A549 (cell line): Measurements from ENCODE around the gene BRPF1. TPM values are rescaled to one million over a fixed set of nuclear protein-coding genes. Genes with fewer than 3 reads are reported as not detected.

Experiments used
- ATAC-seq, 2 experiments: fragments of 200-7000 bp in 1 of 2; fragments of >200 bp in 1 of 2; cut with Nextera tagmentation in 1 of 2; cut with Tn5 transposase in 1 of 2; 3 replicates each; pipeline versions ENCODE4 v1.8.0 to v1.9.1; 2018 to 2020; ENCODE audit warnings: mild to moderate bottlenecking in 1 of 2, moderate library complexity in 1 of 2
- CTCF ChIA-PET: fragments of 300-600 bp; sonication (Branson Sonifier 250); formaldehyde crosslinking; extraction: SDS; loops from one replicate; lab custom pipeline; 2021; ENCODE audit warnings: antibody characterized with exemption, inconsistent platforms; lab: Yijun Ruan, JAX
- POLR2A ChIA-PET: fragments of 350-600 bp; formaldehyde crosslinking; extraction: SDS; loops from one replicate; lab custom pipeline; 2021; ENCODE audit warnings: antibody characterized with exemption, inconsistent platforms; lab: Yijun Ruan, JAX
- DNase-seq, 2 experiments: peaks; one replicate each; pipeline versions ENCODE4 v3.0.0 to v3.0.0-alpha.2; 2011 to 2016; ENCODE audit warnings: low read depth in 1 of 2, low spot score in 1 of 2
- FAIRE-seq: peaks from 2 replicates; lab custom pipeline; 2011; peaks lifted over from hg19 to GRCh38; lab: Jason Lieb, UNC
- H3K27ac ChIP-seq, 2 experiments: fragments of >200 bp; sonication (Bioruptor Twin); formaldehyde crosslinking; 3 replicates each; pipeline ENCODE4 v1.5.1; 2016 to 2017
- H3K4me1 ChIP-seq: fragments of >200 bp; sonication (Bioruptor Twin); formaldehyde crosslinking; 3 replicates; pipeline ENCODE4 v1.6.1; 2016
- H3K4me2 ChIP-seq: fragments of >200 bp; sonication (Bioruptor Twin); formaldehyde crosslinking; 3 replicates; pipeline ENCODE4 v1.6.1; 2016
- H3K4me3 ChIP-seq: fragments of >200 bp; sonication (Bioruptor Twin); formaldehyde crosslinking; 3 replicates; pipeline ENCODE4 v1.5.1; 2016
- H3K9me3 ChIP-seq: fragments of >200 bp; sonication (Bioruptor Twin); formaldehyde crosslinking; 3 replicates; pipeline ENCODE4 v1.6.1; 2016
- CBX8 ChIP-seq: fragments of 200-600 bp; sonication (generic); IDR thresholded peaks from 2 replicates; pipeline ENCODE4 v1.6.1; 2016
- CHD2 ChIP-seq: fragments of 150-350 bp; IDR thresholded peaks from 2 replicates; pipeline ENCODE4 v1.6.1; 2014; ENCODE audit warnings: low read length; ENCODE audit not compliant: partially characterized antibody
- CHD4 ChIP-seq: fragments of 200-600 bp; sonication (generic); IDR thresholded peaks from 2 replicates; pipeline ENCODE4 v1.6.1; 2016; ENCODE audit warnings: antibody characterized with exemption, mild to moderate bottlenecking, borderline replicate concordance
- EHMT2 ChIP-seq: fragments of 200-600 bp; sonication (generic); IDR thresholded peaks from 2 replicates; pipeline ENCODE4 v1.6.1; 2016; ENCODE audit warnings: antibody characterized with exemption, low read depth, mild to moderate bottlenecking, moderate library complexity
- EP300 ChIP-seq, 2 experiments: fragments of >200 bp; sonication (Bioruptor Twin); formaldehyde crosslinking; IDR thresholded peaks; 2 replicates in 1 of 2; 3 replicates in 1 of 2; pipeline ENCODE4 v1.6.1; 2016 to 2017
- GATA3 ChIP-seq: IDR thresholded peaks from 2 replicates; pipeline ENCODE4 v1.6.1; 2012; ENCODE audit warnings: borderline replicate concordance
- HDAC2 ChIP-seq: fragments of 200-600 bp; sonication (generic); IDR thresholded peaks from 2 replicates; pipeline ENCODE4 v1.6.1; 2016
- HOXA7 ChIP-seq: fragments of 250-450 bp; sonication (Bioruptor Pico); IDR thresholded peaks from 2 replicates; pipeline ENCODE4 v1.5.0; 2020; ENCODE audit warnings: mild to moderate bottlenecking, moderate library complexity
- KDM1A ChIP-seq: fragments of 200-600 bp; sonication (generic); IDR thresholded peaks from 2 replicates; pipeline ENCODE4 v1.6.1; 2016; ENCODE audit warnings: low read depth, mild to moderate bottlenecking
- KDM5A ChIP-seq: fragments of 200-600 bp; sonication (generic); IDR thresholded peaks from 2 replicates; pipeline ENCODE4 v1.6.1; 2016; ENCODE audit warnings: antibody characterized with exemption, mild to moderate bottlenecking
- MAZ ChIP-seq: fragments of 150-350 bp; IDR thresholded peaks from 2 replicates; pipeline ENCODE4 v1.6.1; 2014; ENCODE audit warnings: antibody characterized with exemption, low read depth, low read length, borderline replicate concordance
- MYC ChIP-seq: IDR thresholded peaks from 2 replicates; pipeline ENCODE4 v1.6.1; 2012; ENCODE audit warnings: mild to moderate bottlenecking, inconsistent platforms, low read length, improper control_type of control experiment, borderline replicate concordance
- NR3C1 ChIP-seq: fragments of >200 bp; sonication (Bioruptor Twin); formaldehyde crosslinking; IDR thresholded peaks from 3 replicates; pipeline ENCODE4 v1.6.1; 2017
- POLR2A ChIP-seq: IDR thresholded peaks from 2 replicates; pipeline ENCODE4 v1.6.1; 2012; ENCODE audit warnings: mild to moderate bottlenecking, low read length
- RCOR1 ChIP-seq: fragments of 150-350 bp; IDR thresholded peaks from 2 replicates; pipeline ENCODE4 v1.6.1; 2014; ENCODE audit warnings: antibody characterized with exemption, low read length, low read depth
- ZFP36 ChIP-seq: fragments of 450-650 bp; IDR thresholded peaks from 2 replicates; pipeline ENCODE4 v1.6.1; 2014; ENCODE audit warnings: borderline replicate concordance; ENCODE audit not compliant: partially characterized antibody
- ZSCAN20 ChIP-seq: fragments of 250-450 bp; sonication (Bioruptor Pico); IDR thresholded peaks from 2 replicates; pipeline ENCODE4 v1.8.0; 2022; ENCODE audit warnings: mild to moderate bottlenecking, moderate library complexity
- WGBS: methylation state at CpG from one replicate; pipeline ENCODE4 v1.1.6; 2017; ENCODE audit errors: missing lambda C conversion rate; 5-methylcytosine and 5-hydroxymethylcytosine counted together
- polyA plus RNA-seq, 4 experiments: library from polyadenylated mRNA; depleted of rRNA in 3 of 4; stranded (reverse); fragments of >200 nt; fragmentation: RNase III in 1 of 4; extraction: RNeasy Plus Mini Kit Qiagen cat#74134 plus additional on column Dnase treatment in 1 of 4; gene quantifications; 2 replicates in 3 of 4; 3 replicates in 1 of 4; pipeline ENCODE4 v1.2.3, GENCODE V29; 2011 to 2017
- TF ChIP-seq, protein P1 (sequence below): IDR thresholded peaks from 2 replicates; pipeline ENCODE4 v1.6.1; 2012
- TF ChIP-seq, protein P2 (sequence below): fragments of >200 bp; sonication (Bioruptor Twin); formaldehyde crosslinking; IDR thresholded peaks from 3 replicates; pipeline ENCODE4 v1.5.1; 2016
- TF ChIP-seq, protein P3 (sequence below): IDR thresholded peaks from 2 replicates; pipeline ENCODE4 v1.6.1; 2012
- TF ChIP-seq, protein P4 (sequence below): fragments of >200 bp; sonication (Bioruptor Twin); formaldehyde crosslinking; IDR thresholded peaks from 3 replicates; pipeline ENCODE4 v1.6.1; 2016
- TF ChIP-seq, protein P5 (sequence below): fragments of 450-650 bp; IDR thresholded peaks from 2 replicates; pipeline ENCODE4 v1.6.1; 2014; ENCODE audit warnings: antibody characterized with exemption

Gene BRPF1
- polyA plus RNA-seq, 2 of the 4 experiments (the other 2 are of a cell fraction), result 8.6 to 12.4 TPM

DNA sequence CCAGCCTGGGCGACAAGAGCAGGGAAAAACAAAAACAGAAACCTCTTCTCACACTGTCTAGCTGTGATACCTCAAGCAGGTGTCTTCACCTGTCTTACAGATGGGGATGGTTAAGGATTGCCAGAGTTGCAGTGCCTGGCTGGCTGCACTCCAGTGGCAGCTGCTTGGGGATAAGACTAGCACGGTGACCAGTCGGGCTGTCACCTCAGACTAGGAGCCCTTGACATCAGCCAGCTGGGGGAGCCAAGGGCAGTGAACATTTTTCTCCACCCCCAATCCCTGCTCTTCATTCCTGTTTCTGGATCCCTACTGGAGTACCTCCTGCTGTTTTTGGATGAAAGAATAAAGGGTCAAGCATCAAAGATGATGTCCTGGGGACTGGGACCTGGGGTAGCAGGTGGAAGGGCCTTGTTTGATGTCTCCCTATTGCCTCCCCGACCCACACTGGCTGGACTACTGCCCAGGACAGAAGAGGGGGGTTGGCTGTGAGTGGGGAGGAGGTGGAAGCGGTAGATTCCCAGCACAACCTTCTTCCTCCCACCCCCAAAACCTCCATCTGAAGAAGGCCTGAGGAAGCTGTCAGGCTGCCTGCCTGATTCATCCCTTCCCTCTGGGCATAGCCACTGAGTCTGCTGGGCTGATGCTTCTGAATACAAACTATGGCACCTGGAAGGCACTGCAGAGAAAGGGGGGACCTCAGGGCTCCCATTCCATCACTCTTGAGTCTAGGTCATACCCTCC lies 34.9 kb upstream of the BRPF1 start:
- H3K27ac ChIP-seq, result no peak overlapping the region
- FAIRE-seq, result no peak

GRCh38 chr3:9697892-9698291 lies 33.6 kb upstream of the BRPF1 start:
- DNase-seq, result no peak
- no peaks in the 10 kb centered on the region for H3K4me1 ChIP-seq
- ChIA-PET CTCF (interaction anchor here (0.9 to 4.4 kb wide), 4 partner anchors 10 to 195 kb away, joined by 4 to 19 read pairs (median 7); no protein-coding TSS in a partner anchor), POLR2A (no interaction called here)
- no peak overlapping the region for H3K4me2 ChIP-seq
- no peak for TF ChIP-seq EHMT2
- TF ChIP-seq, protein P1, sequence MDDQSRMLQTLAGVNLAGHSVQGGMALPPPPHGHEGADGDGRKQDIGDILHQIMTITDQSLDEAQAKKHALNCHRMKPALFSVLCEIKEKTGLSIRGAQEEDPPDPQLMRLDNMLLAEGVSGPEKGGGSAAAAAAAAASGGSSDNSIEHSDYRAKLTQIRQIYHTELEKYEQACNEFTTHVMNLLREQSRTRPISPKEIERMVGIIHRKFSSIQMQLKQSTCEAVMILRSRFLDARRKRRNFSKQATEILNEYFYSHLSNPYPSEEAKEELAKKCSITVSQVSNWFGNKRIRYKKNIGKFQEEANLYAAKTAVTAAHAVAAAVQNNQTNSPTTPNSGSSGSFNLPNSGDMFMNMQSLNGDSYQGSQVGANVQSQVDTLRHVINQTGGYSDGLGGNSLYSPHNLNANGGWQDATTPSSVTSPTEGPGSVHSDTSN, result no peak
- TF ChIP-seq, protein P2, sequence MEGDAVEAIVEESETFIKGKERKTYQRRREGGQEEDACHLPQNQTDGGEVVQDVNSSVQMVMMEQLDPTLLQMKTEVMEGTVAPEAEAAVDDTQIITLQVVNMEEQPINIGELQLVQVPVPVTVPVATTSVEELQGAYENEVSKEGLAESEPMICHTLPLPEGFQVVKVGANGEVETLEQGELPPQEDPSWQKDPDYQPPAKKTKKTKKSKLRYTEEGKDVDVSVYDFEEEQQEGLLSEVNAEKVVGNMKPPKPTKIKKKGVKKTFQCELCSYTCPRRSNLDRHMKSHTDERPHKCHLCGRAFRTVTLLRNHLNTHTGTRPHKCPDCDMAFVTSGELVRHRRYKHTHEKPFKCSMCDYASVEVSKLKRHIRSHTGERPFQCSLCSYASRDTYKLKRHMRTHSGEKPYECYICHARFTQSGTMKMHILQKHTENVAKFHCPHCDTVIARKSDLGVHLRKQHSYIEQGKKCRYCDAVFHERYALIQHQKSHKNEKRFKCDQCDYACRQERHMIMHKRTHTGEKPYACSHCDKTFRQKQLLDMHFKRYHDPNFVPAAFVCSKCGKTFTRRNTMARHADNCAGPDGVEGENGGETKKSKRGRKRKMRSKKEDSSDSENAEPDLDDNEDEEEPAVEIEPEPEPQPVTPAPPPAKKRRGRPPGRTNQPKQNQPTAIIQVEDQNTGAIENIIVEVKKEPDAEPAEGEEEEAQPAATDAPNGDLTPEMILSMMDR, result no peak
- no peak for TF ChIP-seq ZSCAN20 (CRISPR knock-in tag)
- TF ChIP-seq, protein P3, sequence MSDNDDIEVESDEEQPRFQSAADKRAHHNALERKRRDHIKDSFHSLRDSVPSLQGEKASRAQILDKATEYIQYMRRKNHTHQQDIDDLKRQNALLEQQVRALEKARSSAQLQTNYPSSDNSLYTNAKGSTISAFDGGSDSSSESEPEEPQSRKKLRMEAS, result no peak
- TF ChIP-seq CHD4, result no peak
- TF ChIP-seq HDAC2, result no peak
- TF ChIP-seq ZFP36, result no peak
- TF ChIP-seq GATA3, result no peak
- TF ChIP-seq, protein P4, sequence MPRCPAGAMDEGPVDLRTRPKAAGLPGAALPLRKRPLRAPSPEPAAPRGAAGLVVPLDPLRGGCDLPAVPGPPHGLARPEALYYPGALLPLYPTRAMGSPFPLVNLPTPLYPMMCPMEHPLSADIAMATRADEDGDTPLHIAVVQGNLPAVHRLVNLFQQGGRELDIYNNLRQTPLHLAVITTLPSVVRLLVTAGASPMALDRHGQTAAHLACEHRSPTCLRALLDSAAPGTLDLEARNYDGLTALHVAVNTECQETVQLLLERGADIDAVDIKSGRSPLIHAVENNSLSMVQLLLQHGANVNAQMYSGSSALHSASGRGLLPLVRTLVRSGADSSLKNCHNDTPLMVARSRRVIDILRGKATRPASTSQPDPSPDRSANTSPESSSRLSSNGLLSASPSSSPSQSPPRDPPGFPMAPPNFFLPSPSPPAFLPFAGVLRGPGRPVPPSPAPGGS, result no peak
- no peak for TF ChIP-seq MAZ
- TF ChIP-seq CBX8, result no peak
- TF ChIP-seq, protein P5, sequence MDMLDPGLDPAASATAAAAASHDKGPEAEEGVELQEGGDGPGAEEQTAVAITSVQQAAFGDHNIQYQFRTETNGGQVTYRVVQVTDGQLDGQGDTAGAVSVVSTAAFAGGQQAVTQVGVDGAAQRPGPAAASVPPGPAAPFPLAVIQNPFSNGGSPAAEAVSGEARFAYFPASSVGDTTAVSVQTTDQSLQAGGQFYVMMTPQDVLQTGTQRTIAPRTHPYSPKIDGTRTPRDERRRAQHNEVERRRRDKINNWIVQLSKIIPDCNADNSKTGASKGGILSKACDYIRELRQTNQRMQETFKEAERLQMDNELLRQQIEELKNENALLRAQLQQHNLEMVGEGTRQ, result no peak
- no peaks in the 10 kb centered on the region for H3K9me3 ChIP-seq
- H3K4me3 ChIP-seq, result no peak overlapping the region
- no peak for FAIRE-seq
- 62% methylated on average over 4 of the region's 4 CpGs for WGBS
- no peak for ATAC-seq
- no peak overlapping the region for H3K27ac ChIP-seq

More for the DNA sequence above, 34.9 kb upstream of the BRPF1 start:
- ATAC-seq (no peak), DNase-seq (no peak)
- Histone ChIP-seq H3K4me2 (no peak overlapping the region), H3K9me3 (no peaks in the 10 kb centered on the region), H3K4me1 (no peaks in the 10 kb centered on the region), H3K4me3 (no peak overlapping the region)
- CTCF ChIA-PET, result interaction anchor here (0.9 to 4.4 kb wide), 4 partner anchors 8 to 194 kb away, joined by 4 to 19 read pairs (median 7); no protein-coding TSS in a partner anchor
- no peak for TF ChIP-seq EP300 (IDR thresholded peaks at IDR 0.05)
- TF ChIP-seq ZSCAN20 (CRISPR knock-in tag), result no peak
- no peak for TF ChIP-seq KDM1A
- no peak for TF ChIP-seq CHD4
- TF ChIP-seq, protein P5, result no peak
- TF ChIP-seq NR3C1, result no peak
- TF ChIP-seq KDM5A, result no peak
- TF ChIP-seq, protein P2, result no peak
- no peak for TF ChIP-seq RCOR1
- TF ChIP-seq, protein P1, result no peak
- TF ChIP-seq, protein P4, result no peak
- TF ChIP-seq HOXA7 (CRISPR knock-in tag), result no peak
- no peak for TF ChIP-seq POLR2A
- TF ChIP-seq MYC, result no peak
- TF ChIP-seq CHD2, result no peak
- WGBS, result 84% methylated on average over 5 of the region's 5 CpGs
- POLR2A ChIA-PET, result no interaction called here
